Transverse colon (tissue), 4 donors: ENCODE measurements around the gene CHMP4B. TPM values are rescaled to one million over a fixed set of nuclear protein-coding genes. Genes with fewer than 3 reads are reported as not detected.

Experiments
- DNase-seq: peaks from one replicate; pipeline ENCODE4 v3.0.0-alpha.2; 2019
- H3K27ac ChIP-seq, 4 donors: fragments of 200-600 bp; sonication (generic); 2 replicates each; pipeline ENCODE4 v1.5.1; 2016 to 2018; ENCODE audit warnings: inconsistent platforms in 4 of 4
- H3K27me3 ChIP-seq: fragments of 200-600 bp; sonication (generic); 2 replicates; pipeline ENCODE4 v1.5.1; 2017; ENCODE audit warnings: inconsistent platforms
- H3K36me3 ChIP-seq, 4 donors: fragments of 200-600 bp; sonication (generic); 2 replicates each; pipeline ENCODE4 v1.5.1; 2017 to 2019; ENCODE audit warnings: inconsistent platforms in 4 of 4
- H3K4me1 ChIP-seq, 4 donors: fragments of 200-600 bp; sonication (generic); 2 replicates each; pipeline ENCODE4 v1.5.1; 2017 to 2020; ENCODE audit warnings: inconsistent platforms in 4 of 4
- H3K4me3 ChIP-seq, 4 donors: fragments of 200-600 bp; sonication (generic); 1 replicate in 1 of 4; 2 replicates in 3 of 4; pipeline versions ENCODE4 v1.5.1 to v1.6.1; 2017 to 2019; ENCODE audit warnings: inconsistent platforms in 4 of 4
- H3K9me3 ChIP-seq, 2 donors: fragments of 200-600 bp; sonication (generic); 2 replicates each; pipeline ENCODE4 v1.5.1; 2017 to 2019; ENCODE audit warnings: inconsistent platforms in 2 of 2
- CTCF ChIP-seq, 5 experiments: fragments of 200-600 bp in 3 of 5; fragments of 450-650 bp in 2 of 5; sonication (generic) in 3 of 5; IDR thresholded peaks; 1 replicate in 2 of 5; 2 replicates in 3 of 5; pipeline ENCODE4 v1.5.1; 2016 to 2017; ENCODE audit warnings: antibody characterized with exemption in 5 of 5, inconsistent platforms in 3 of 5, mild to moderate bottlenecking in 2 of 5, moderate library complexity in 1 of 5
- EP300 ChIP-seq: sonication (generic); formaldehyde crosslinking; IDR thresholded peaks from one replicate; pipeline ENCODE4 v1.6.1; 2017; ENCODE audit warnings: antibody characterized with exemption, low read depth
- POLR2A ChIP-seq: fragments of 450-650 bp; IDR thresholded peaks from one replicate; pipeline ENCODE4 v1.6.1; 2016; ENCODE audit warnings: antibody characterized with exemption, mild to moderate bottlenecking, moderate library complexity
- POLR2AphosphoS5 ChIP-seq, 3 donors: sonication (generic); formaldehyde crosslinking; IDR thresholded peaks; one replicate each; pipeline ENCODE4 v1.6.1; 2016; ENCODE audit warnings: antibody characterized with exemption in 3 of 3
- WGBS, 2 donors: methylation state at CpG; one replicate each; pipeline ENCODE4 v1.1.5; 2018; ENCODE audit warnings: low coverage in 1 of 2; 5-methylcytosine and 5-hydroxymethylcytosine counted together
- in situ Hi-C, 4 donors: fragments of 200-750 bp; cut with MboI; loops; one replicate each; pipeline versions ENCODE4 v1.15.0 to v1.15.1; 2017; ENCODE audit warnings: low sequenced_read_pairs in 3 of 4, low pct_ligation_motif_present in 1 of 4, low pct_unique_long_range_greater_than_20kb in 1 of 4
- intact Hi-C: fragments of 100-400 bp; cut with DNase I; formaldehyde crosslinking; loops from one replicate; pipeline ENCODE4 v1.15.1; 2023; ENCODE audit warnings: low total_unique reads
- total RNA-seq, 4 donors: library from RNA; depleted of rRNA; stranded (reverse); fragments of >200 nt; gene quantifications; one replicate each; pipeline ENCODE4 v1.1.0, GENCODE V29; 2016

CHMP4B gene
- total RNA-seq, 4 donors from 2014 or later: 182 to 263 (median 213) TPM

- DNase-seq: no peak
- TF ChIP-seq POLR2AphosphoS5 (IDR thresholded peaks at IDR 0.05) (no peak), CTCF (IDR thresholded peaks at IDR 0.05) (no peak), POLR2A (no peak), EP300 (no peak)
- no peaks in the 10 kb centered on the region for H3K9me3 ChIP-seq
- peak overlapping the region; percentile 46 to 76 (median 56) for H3K27ac ChIP-seq
- H3K4me1 ChIP-seq: peaks cover 6 to 34% (median 21%) of the 10 kb centered on the region in 4 donors
- H3K36me3 ChIP-seq: no peaks in the 10 kb centered on the region
- H3K4me3 ChIP-seq: no peak overlapping the region
- intact Hi-C loops (no loop called here), in situ Hi-C loops (no loop called here)
- no peaks in the 10 kb centered on the region for H3K27me3 ChIP-seq
- 65 to 73% methylated on average over 3 to 5 of the region's 5 CpGs for WGBS, 2 donors
Measured at GRCh38 chr20:33796907-33797544, 14.1 kb upstream of the CHMP4B start.

GRCh38 chr20:33798444-33798843 is 12.7 kb upstream of the CHMP4B start:
- in situ Hi-C loops: no loop called here

GRCh38 chr20:33803921-33804337 is 7.2 kb upstream of the CHMP4B start:
- DNase-seq: no peak
- intact Hi-C loops: no loop called here
- H3K36me3 ChIP-seq: no peaks in the 10 kb centered on the region
- H3K4me3 ChIP-seq: no peak overlapping the region
- 56 to 59% methylated on average over 2 of the region's 2 CpGs for WGBS, 2 donors
- H3K27me3 ChIP-seq: no peaks in the 10 kb centered on the region
- no peaks in the 10 kb centered on the region for H3K4me1 ChIP-seq
- peak overlapping the region; percentile 6 to 71 (median 54) for H3K27ac ChIP-seq
- H3K9me3 ChIP-seq: no peaks in the 10 kb centered on the region
- TF ChIP-seq EP300 (no peak), POLR2AphosphoS5 (IDR thresholded peaks at IDR 0.05) (peak in 1 of 3 donors; percentile 47)
- in situ Hi-C loops: no loop called here

More at GRCh38 chr20:33798444-33798843, 12.7 kb upstream of the CHMP4B start:
- Histone ChIP-seq H3K36me3 (no peaks in the 10 kb centered on the region), H3K4me1 (peaks cover 6 to 22% (median 16%) of the 10 kb centered on the region in 4 donors), H3K4me3 (no peak overlapping the region), H3K27me3 (no peaks in the 10 kb centered on the region), H3K9me3 (no peaks in the 10 kb centered on the region), H3K27ac (peak overlapping the region in 1 of 4 donors; percentile 23)
- intact Hi-C loops: no loop called here
- TF ChIP-seq EP300 (no peak), CTCF (IDR thresholded peaks at IDR 0.05) (no peak), POLR2AphosphoS5 (IDR thresholded peaks at IDR 0.05) (no peak), POLR2A (no peak)
- 61% methylated on average over 4 of the region's 4 CpGs; no CpG with 5 or more reads in 1 of the 2 donors for WGBS, 2 donors
- no peak for DNase-seq

GRCh38 chr20:33808388-33808787 is 2.8 kb upstream of the CHMP4B start:
- intact Hi-C loops (no loop called here), in situ Hi-C loops (no loop called here)
- H3K36me3 ChIP-seq: no peaks in the 10 kb centered on the region
- H3K27me3 ChIP-seq: no peaks in the 10 kb centered on the region
- TF ChIP-seq CTCF (IDR thresholded peaks at IDR 0.05): no peak
- TF ChIP-seq POLR2AphosphoS5 (IDR thresholded peaks at IDR 0.05): no peak
- no peak for TF ChIP-seq POLR2A
- TF ChIP-seq EP300: no peak
- WGBS, 2 donors: 86% methylated on average over 3 of the region's 3 CpGs; no CpG with 5 or more reads in 1 of the 2 donors
- no peak for DNase-seq
- H3K4me3 ChIP-seq: no peak overlapping the region
- peaks cover 3 to 17% (median 9%) of the 10 kb centered on the region in 4 donors for H3K4me1 ChIP-seq
- no peak overlapping the region for H3K27ac ChIP-seq
- no peaks in the 10 kb centered on the region for H3K9me3 ChIP-seq
